Testis (tissue), 2 donors: ENCODE results near the gene CLEC3A.

Source experiments
- CTCF ChIP-seq, 3 experiments: fragments of 450-650 bp in 2 of 3; fragments of 200-600 bp in 1 of 3; sonication (generic) in 1 of 3; IDR thresholded peaks; one replicate each; pipeline ENCODE4 v1.5.1; 2016 to 2019; ENCODE audit warnings: antibody characterized with exemption in 3 of 3, mild to moderate bottlenecking in 2 of 3, moderate library complexity in 1 of 3
- POLR2A ChIP-seq: fragments of 450-650 bp; IDR thresholded peaks from one replicate; pipeline ENCODE4 v1.6.1; 2017; ENCODE audit warnings: antibody characterized with exemption, mild to moderate bottlenecking, moderate library complexity

GRCh38 chr16:78060809-78061208 lies 38.5 kb downstream of the CLEC3A start:
- TF ChIP-seq CTCF (IDR thresholded peaks at IDR 0.05), result no peak
- no peak for TF ChIP-seq POLR2A
